Kidney tubule cell (primary cell): ENCODE measurements around the gene GOLGA3.
"Not testable (repeated sequence)": the region's sequence is repeated elsewhere in the genome, so short reads cannot be mapped to it uniquely, and the experiment has no call there.

Experiments
- DNase-seq: peaks from one replicate; pipeline ENCODE4 v3.0.0-alpha.2; 2018; ENCODE audit warnings: low spot score

GOLGA3 gene

DNA sequence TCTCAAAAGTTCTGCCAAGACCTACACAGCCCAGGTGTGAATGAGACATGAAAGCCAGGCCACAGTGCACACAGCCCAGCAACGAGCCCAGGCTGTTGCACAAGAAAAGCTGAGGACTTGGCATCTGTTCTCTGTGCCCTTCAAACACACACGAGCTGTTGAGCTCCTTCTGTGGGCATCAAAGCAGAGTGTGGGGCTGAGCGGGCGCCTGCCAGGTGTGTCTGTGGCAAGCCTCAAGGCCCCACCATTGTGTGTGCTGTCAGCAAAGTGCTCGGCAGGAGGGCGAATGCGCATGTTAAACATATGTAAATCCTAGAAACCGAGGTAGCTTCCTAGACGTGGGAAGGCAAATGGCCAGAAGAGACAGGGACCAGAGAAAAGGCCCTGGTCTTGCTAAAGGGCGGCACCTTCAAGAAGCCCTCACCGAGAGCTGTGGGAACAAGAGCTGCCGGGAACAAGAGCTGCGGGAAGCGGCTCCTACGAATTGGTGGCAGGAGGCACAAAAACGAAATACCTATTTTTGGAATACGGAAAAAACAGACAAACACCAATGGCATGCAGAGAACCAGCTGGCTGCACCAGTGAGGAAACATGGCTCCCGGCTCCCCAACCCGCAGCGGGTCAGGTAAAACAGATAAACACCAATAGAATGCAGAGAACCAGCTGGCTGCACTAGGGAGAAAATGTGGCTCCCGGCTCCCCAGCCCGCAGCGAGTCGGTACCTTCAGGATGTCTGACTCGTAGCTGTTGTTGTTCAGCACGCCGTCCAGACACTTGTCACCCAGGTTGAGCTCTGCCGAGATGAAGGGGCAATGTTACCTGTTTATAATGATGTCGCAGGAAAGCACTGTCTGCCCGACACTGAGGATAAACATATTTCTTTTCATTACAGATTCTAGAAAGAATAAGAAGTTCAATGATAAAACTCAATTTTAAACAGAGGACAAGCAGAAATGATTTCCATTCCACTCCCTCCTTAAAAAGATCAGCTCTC is 19.0 kb upstream of the GOLGA3 start:
- DNase-seq = no peak

DNA sequence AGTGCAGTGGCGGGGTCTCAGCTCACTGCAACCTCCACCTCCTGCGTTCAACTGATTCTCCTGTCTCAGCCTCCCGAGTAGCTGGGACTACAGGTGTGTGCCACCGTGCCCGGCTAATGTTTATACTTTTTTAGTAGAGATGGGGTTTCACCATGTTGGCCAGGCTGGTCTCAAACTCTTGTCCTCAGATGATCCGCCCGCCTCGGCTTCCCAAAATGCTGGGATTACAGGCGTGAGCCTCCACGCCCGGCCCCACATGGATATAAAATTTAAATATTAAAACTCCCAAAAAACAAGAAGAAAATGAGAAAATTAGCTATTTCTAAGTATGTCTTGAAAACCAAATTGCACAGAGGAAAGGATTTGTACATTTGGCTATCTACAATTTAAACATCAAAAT is 16.0 kb upstream of the GOLGA3 start:
- DNase-seq = not testable (repeated sequence)

DNA sequence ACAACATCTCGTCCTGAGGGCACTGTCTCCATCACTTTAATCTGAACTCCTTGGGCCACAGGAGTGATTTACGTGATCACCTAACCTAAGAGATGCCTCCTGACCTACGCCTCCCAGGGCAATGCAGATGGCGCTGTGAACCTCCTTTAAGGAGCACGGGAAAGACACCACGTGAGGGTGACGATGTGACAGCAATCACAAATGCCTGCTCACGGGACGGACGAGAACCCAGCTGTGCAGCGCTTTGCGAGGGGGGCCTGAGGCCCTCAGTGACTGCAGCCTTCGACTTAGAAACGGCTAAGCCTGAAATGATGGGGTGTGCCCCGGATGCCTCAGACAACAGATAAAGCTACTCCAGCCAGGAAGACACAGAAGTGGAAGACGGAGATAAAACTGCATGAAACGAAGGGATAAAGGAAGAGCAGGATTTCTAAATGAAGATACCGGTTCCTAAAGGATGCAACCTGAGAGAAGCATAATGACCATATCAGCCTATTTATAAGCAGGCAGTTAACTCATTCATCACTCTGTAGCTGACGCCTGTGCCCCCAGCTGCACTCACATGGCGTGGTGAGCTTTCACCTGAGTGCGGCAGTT is 13.9 kb upstream of the GOLGA3 start:
- no peak for DNase-seq

DNA sequence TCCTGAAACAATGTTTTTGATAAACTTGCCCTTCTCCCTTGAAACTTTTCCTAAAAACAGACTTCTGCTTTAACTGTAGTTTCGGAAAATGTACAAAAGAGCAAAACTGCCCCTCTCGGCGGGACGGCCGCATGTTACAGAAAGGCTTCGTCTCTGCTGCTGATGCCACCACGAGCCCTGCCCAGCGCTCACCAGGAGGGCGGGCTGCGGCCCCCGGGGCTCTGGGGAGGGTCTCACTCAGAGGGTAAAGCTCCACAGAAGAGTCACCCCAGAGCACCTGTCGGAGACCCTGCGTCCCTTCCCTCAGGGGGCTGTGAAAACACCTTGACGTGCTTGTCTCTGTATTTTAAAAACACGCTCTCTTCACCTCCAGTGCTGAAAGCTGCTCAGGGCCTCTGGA is 12.5 kb upstream of the GOLGA3 start:
- no peak for DNase-seq

DNA sequence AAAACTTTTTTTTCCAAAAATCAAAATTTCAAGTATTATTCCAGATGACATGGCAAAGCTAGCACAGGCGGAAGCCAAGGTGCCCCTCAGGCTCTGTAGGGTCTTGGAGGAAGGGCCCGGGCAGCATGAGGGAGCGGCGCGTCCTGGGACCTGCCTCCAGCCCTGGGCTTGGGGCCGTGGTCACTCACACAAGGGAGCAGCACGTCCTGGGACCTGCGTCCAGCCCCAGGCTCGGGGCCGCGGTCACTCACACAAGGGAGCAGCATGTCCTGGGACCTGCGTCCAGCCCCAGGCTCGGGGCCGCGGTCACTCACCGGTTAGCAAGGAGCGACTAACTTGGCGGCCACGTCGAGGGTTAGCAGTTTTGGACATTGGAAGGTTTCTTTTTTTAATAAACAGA is 11.9 kb upstream of the GOLGA3 start:
- no peak for DNase-seq

DNA sequence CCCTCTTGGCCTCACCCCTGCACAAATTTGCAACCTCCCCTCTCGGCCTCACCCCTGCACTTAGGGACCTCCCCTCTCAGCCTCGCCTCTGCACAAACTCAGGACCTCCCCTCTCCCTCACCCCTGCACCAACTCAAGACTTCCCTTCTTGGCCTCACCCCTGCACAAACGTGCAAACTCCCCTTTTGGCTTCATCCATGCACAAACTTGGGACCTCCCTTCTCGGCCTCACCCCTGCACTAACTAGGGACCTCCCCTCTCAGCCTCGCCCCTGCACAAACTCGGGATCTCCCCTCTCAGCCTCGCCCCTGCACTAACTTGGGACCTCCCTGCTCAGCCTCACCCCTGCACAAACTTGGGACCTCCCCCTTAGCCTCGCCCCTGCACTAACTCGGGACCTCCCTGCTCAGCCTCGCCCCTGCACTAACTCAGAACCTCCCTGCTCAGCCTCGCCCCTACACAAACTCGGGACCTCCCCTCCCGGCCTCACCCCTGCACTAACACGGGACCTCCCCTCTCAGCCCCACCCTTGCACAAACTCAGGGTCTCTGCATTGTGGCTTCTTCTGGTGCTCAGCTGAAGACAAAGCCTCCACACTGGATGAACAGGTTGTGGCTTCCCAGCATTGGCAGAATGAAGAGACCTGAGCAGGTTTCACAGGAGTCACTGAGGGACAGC is 11.0 kb upstream of the GOLGA3 start:
- no peak for DNase-seq

DNA sequence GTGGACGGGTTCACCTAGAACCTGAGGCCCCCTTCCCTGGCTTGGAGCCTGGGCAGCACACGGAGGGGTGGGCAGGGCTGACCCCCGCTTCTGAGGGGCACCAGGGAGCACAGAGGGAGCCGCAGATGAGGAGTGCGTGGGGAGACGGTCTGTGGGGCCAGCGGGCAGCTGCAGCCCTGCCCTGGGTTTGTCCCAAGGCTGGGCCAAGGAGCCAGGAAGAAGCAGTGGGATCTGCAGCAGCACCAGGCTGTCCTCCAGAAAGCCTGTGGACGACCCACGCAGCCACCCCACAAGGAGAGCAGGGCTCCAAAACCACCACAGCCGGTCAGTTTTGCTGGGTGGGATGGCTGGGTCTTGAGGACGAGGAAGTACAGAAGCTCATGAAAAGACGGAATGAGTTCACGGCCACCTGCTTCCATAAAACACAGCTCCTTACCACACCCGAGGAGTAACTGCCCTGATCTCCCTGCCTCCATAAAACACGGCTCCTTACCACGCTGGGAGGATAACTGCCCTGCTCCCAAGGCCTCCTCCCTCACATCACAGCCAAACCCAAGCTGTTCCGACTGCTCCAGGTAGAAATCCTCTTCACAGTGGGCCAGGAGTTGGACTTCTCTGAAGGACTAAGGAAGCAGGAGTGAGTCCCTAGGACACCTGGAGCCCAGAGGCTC is 9.9 kb upstream of the GOLGA3 start:
- no peak for DNase-seq

DNA sequence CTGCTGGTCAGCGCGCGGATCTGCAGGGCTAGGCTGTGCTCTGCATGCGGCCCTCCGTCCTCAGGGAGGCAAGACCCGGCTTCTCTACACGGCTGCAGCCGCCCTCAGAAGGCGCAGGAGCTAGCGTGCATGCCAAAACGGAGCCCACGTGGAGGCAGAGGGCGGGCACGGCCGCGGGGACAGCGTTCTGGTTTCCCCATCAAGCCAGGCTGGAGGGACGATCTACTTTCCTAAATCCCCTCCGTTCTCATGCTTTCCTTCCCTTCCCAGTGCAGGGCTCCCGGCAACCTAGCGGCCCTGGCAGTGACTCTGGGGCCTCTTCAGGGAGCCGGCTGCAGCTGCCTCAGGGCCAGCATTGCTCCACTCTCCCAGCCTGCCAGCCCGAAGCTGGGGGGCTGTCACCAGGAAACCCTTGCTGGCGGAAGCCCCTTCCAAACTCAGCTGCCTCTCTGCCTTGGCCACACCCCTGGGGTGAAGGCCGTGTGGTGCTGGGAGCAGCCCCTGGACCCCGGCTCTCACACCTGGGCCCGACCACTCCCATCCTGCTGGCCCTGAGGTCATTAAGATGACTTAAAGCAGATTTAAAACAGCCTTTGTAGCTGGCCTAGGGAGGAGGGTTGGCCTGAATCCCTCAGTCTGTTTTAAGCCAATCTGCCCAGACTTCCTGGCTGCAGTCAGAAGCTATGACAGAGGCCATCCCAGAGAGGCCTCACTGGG is 9.2 kb upstream of the GOLGA3 start:
- DNase-seq = no peak

DNA sequence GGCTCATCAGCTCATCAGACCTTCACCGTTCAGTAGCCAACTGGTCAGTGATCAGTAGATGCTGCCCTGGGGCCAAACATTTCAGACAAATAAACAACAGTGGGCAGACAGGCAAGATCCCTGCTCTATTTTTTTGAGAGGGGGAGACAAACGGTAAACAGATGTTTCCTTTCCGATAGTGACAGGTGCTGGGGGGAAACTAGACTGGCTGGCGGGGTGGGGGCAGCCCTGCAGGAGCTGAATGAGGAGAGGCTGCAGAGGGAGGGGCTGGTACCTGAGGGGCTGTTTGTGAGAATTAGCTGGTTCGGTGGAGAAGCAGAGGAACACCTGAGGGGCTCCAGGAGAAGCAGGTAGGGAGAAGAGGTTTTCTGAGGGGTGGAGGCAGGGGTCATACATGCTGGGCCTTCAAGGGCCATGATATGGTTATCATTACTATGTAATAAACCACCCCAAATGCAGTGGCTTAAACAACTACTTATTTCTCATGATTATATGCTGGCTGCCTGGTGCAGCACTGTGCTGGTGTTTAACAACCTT is 8.2 kb upstream of the GOLGA3 start:
- no peak for DNase-seq

DNA sequence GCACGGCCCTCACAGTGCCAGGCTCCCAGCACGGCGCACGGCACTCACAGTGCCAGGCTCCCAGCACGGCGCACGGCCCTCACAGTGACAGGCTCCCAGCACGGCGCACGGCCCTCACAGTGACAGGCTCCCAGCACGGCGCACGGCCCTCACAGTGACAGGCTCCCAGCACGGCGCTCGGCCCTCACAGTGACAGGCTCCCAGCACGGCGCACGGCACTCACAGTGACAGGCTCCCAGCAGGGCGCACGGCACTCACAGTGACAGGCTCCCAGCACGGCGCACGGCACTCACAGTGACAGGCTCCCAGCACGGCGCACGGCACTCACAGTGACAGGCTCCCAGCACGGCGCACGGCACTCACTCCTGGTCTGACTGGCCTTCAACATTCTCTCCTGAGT is 7.6 kb upstream of the GOLGA3 start:
- not testable (repeated sequence) for DNase-seq

DNA sequence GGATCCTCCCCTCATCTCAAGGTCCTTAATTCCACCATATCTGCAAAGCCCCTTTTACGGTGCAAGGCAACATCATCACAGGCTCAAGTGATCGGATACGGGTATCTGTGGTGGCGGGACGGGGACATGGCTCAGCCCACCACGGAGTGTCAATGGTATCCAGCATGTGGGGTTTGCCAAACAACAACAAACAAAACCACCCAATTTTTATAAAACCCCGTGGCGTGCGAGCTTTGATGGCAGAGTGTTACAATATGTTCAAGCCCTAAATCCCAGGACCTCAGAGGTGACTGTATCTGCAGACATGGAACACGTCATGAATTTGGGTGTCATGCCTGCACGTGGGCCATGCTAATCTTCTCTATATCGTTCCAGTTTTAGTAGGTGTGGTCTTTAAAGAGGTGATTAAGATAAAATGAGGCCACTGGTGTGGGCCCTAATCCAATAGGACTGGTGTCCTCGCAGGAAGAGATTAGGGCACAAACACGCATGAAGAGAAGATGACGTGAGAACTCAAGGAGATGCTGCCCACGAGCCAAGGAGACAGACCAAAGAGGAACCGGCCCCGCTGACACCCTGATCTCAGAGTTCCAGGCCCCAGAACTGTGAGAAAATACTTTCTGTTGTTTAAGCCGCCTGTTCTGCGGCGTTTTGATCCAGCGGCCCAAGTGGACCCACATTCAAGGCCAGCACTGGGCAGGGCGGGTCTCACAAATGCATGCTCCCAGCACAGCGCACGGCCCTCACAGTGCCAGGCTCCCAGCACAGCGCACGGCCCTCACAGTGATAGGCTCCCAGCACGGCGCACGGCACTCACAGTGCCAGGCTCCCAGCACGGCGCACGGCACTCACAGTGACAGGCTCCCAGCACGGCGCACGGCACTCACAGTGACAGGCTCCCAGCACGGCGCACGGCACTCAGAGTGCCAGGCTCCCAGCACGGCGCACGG is 6.7 kb upstream of the GOLGA3 start:
- DNase-seq = no peak

DNA sequence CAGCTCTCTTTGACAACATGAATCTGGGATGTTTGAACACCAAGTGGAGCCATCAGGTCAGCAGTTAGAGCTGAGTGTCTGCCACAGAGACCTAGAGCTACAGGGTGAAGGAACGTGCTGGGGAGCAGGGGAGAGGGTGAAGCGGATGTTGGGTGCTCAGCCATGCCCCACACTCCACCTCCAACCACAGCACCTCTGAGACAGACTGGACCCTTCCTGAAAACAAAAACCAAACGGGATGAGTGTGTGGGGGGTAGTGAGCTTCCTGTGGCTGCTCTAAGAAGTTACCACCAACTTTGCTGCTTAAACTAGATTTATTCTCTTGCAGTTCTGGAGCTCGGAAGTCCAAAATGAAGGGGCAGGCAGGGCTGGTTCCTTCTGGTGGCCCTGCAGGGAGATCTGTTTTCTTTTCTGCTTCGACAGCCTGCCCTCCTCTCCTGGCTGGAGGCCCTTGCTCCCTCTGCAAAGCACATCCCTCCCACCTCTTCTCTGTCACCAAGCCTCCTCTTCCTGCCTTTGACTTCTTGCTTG is 5.6 kb upstream of the GOLGA3 start:
- no peak for DNase-seq

DNA sequence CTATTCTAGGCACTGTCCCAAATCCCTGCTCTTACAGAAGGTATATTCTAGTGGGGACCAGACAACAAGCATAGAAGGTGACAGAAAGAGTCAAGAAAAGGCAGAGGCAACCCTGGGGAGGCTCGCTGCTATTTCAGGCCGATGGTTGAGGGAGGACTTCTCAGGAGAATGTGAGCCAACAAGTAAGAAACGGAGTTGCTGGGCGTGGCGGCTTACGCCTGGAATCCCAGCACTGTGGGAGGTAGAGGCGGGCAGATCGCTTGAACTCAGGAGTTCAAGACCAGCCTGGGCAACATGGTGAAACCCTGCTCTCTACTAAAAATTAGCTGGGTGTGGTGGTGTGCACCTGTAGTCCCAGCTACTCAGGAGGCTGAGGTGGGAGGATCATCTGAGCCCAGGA is 4.7 kb upstream of the GOLGA3 start:
- no peak for DNase-seq

DNA sequence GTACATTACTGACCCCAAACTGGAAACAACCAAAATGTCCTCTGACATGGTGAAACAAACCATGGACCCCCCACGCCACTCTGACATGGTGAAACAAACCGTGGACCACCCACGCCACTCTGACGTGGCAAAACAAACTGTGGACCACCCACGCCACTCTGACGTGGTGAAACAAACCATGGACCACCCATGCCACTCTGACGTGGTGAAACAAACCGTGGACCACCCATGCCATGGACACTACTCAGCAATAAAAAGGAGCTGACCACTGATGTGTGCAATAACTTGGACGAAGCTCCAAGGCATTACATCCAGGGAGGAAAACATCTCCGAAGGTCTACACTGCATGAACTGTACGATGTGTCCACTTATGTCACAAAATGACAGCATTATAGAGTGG is 3.1 kb upstream of the GOLGA3 start:
- no peak for DNase-seq

DNA sequence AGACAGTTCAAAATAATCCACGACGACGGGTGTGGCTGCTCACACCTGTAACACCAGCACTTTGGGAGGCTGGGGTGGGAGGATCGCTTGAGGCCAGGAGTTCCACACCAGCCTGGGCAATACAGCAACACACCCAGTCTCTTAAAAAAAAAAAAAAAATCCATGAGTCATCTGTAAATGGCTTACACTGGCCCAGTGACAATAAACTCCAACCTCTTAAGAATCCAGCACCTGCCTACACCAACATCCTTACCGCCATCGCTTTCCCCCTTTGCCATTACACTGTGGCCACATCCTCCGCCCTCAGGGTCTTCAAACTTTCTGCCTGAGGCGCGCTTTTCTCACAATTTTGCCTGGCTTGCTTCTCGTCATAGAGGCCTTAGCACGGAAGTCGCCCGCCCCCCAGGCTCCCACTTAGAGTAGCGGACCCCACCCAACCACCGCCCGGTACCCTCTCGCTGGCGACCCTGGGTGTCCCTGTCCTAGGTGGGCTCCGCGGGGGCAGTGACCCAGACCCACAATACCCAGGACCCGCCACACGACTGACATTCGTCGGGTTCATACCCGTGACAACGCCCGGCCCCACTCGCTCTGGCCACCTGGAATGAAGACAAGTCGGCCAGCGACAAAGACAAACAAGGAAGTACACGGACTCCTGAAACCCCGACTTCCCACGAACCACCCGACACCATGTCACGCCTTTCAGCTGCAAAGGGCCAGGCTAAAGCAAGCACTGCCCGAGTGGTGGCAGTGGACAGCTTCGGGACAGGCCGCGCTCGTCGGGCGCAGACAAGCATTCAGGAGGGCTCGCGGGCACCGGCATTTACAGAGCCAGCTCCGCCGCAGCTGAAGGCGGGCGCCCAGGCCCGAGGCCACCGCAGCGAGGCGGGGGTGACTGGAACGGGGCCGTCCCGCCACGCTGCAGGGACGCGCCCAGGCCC is 636 bp downstream of the GOLGA3 start:
- DNase-seq = peak; percentile 75

DNA sequence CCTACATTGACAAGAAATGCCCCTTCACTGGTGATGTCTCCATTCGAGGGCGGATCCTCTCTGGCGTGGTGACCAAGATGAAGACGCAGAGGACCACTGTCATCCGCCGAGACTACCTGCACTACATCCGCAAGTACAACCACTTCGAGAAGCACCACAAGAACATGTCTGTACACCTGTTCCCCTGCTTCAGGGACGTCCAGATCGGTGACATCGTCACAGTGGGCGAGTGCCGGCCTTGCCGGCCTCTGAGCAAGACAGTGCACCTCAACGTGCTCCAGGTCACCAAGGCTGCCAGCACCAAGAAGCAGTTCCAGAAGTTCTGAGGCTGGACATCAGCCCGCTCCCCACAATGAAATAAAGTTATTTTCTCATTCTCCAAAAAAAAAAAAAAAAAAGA is 2.8 kb downstream of the GOLGA3 start:
- no peak for DNase-seq

DNA sequence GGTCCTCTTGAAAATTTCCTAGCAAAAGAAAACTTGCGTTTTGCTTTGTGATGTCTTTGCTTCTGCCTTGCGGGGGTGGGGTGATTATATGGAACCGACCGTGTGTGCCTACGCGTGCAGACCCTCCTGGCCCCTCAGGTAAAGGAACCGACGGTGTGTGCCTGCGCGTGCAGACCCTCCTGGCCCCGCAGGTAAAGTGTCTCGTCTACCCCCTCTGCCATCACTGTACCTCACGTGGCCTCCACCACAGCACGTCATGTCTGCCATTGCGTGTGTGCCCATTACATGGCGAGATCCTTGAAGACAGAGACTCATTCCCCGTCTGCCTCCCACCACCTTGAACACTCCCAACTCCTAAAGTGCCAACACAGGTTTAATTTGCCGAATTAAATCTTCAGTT is 3.6 kb downstream of the GOLGA3 start:
- no peak for DNase-seq

DNA sequence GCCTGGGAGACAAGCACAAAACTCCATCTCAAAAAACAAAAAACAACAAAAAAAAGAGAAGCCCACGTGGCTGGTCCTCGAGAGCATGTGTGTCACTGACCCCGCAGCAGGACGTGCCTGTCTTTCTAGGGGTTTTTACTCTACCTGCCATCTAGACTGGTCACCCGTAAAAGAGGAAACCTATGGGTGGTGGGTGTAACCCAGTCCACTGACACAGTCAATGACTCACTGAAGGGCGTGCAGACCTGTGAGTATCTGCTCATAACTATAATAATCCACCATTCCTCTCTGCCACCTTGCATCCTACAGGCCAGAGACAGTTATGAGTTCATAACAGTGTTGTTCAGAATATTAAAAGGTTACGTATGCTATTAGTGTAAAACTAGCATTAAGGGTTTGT is 4.6 kb downstream of the GOLGA3 start:
- peak; percentile 59 for DNase-seq

DNA sequence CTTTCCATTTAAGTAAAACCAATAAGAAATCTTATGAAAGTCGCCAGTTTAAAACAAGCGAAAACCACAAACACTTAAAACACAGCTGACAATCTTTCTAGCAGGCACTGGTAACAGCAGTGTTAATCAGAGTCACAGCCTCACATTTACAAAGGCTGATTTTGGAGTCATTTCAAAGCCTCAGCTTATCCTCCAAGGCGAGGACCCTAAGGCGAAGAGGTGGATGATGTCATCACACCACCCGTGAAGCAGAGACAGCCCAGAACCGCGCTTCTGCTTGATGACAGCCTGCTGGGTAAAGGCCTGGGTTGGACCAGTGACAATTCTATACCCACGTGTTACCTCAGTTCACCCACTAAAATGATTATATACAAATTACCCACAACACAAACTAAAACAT is 10.1 kb downstream of the GOLGA3 start:
- no peak for DNase-seq
